Measurements from ENCODE around the gene CARD10. TPM values are rescaled to one million over a fixed set of nuclear protein-coding genes. Genes with fewer than 3 reads are reported as not detected.

CARD10 gene, protein sequence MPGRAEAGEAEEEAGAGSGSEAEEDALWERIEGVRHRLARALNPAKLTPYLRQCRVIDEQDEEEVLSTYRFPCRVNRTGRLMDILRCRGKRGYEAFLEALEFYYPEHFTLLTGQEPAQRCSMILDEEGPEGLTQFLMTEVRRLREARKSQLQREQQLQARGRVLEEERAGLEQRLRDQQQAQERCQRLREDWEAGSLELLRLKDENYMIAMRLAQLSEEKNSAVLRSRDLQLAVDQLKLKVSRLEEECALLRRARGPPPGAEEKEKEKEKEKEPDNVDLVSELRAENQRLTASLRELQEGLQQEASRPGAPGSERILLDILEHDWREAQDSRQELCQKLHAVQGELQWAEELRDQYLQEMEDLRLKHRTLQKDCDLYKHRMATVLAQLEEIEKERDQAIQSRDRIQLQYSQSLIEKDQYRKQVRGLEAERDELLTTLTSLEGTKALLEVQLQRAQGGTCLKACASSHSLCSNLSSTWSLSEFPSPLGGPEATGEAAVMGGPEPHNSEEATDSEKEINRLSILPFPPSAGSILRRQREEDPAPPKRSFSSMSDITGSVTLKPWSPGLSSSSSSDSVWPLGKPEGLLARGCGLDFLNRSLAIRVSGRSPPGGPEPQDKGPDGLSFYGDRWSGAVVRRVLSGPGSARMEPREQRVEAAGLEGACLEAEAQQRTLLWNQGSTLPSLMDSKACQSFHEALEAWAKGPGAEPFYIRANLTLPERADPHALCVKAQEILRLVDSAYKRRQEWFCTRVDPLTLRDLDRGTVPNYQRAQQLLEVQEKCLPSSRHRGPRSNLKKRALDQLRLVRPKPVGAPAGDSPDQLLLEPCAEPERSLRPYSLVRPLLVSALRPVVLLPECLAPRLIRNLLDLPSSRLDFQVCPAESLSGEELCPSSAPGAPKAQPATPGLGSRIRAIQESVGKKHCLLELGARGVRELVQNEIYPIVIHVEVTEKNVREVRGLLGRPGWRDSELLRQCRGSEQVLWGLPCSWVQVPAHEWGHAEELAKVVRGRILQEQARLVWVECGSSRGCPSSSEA
- total RNA-seq (4.5 TPM), polyA plus RNA-seq (16.6 TPM)

DNA sequence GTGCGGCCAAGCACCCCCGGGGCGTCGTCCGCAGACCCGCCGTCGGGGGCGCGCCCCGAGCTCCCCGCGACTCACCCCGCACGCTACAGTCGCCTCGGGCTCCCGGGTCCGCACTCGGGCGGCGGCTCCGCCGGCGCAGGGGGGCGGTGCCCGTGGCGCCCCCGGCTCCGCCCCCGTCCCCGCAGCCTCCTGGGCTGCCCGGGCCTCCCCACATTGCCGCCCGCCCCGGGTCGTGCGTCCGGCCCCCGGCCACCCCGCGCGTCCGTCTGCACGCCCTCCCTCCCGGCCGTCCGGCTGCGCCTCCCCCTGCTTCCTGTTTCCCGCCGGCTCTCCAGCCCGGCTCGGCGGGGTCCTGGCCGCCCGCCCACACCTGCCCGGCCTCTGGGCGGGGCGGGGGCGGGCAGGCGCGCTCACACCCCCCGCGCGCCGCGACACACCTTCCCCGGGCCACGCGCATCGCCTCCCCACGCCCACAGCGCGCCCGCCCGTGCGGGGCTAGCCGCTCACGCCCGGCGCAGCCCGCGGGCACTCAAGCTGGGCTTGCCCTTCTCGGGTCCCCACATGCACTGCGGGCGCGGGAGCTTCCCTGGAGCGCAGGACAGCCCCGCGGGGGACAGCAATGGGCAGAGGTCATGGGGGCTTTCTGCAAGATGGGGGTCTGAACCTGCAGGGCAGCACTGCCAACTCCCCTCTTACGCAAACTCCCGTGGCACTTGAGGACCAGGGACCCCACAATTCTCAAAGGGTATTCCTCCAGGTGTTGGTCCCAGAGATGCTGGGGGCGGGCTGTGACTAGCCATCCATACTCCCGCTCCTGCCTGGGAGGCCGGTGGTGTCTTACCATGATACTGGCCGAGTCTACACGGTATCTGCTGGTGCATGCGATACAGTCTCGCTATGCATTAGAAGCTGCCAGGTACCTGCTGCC is at the start of gene CARD10:
TSS of gene CARD10 (minus strand) at position 148 of the 928 bp plus-strand sequence. CDS start 215 bp downstream, outside the sequence.
- WGBS = 4% methylated on average over 97 of the region's 99 CpGs

GRCh38 chr22:37568448-37569008 is 49.3 kb upstream of the CARD10 start:
- WGBS = 85% methylated on average over 14 of the region's 14 CpGs
- H3K36me3 ChIP-seq (ENCODE audit: insufficient read depth) = no peaks in the 10 kb centered on the region
- H3K4me3 ChIP-seq (ENCODE audit: low read depth, low read length) = no peak overlapping the region
- no peaks in the 10 kb centered on the region for H3K4me1 ChIP-seq (ENCODE audit: insufficient read depth)
- no peak for DNase-seq (ENCODE audit: extremely low spot score)
- H3K27ac ChIP-seq (ENCODE audit: low read depth) = no peak overlapping the region

More for the DNA sequence above, at the start of gene CARD10:
- Histone ChIP-seq H3K27ac (ENCODE audit: low read depth) (no peak within 1 kb of the TSS), H3K36me3 (ENCODE audit: insufficient read depth) (no peaks in the 10 kb centered on the region), H3K4me1 (ENCODE audit: insufficient read depth) (no peaks in the 10 kb centered on the region), H3K4me3 (ENCODE audit: low read depth, low read length) (peak within 1 kb of the TSS; percentile 60)
- DNase-seq (ENCODE audit: extremely low spot score) = no peak

GRCh38 chr22:37568012-37568411 is 48.8 kb upstream of the CARD10 start:
- no peak for DNase-seq (ENCODE audit: extremely low spot score)
- WGBS = 91% methylated on average over 15 of the region's 15 CpGs
- Histone ChIP-seq H3K36me3 (ENCODE audit: insufficient read depth) (no peaks in the 10 kb centered on the region), H3K27ac (ENCODE audit: low read depth) (no peak overlapping the region), H3K4me3 (ENCODE audit: low read depth, low read length) (no peak overlapping the region), H3K4me1 (ENCODE audit: insufficient read depth) (no peaks in the 10 kb centered on the region)

GRCh38 chr22:37566903-37567798 is 47.9 kb upstream of the CARD10 start:
- no peak for DNase-seq (ENCODE audit: extremely low spot score)

GRCh38 chr22:37566329-37566837 is 47.2 kb upstream of the CARD10 start:
- H3K4me1 ChIP-seq (ENCODE audit: insufficient read depth) = peaks cover 2% of the 10 kb centered on the region
- 73% methylated on average over 28 of the region's 28 CpGs for WGBS
- no peak for DNase-seq (ENCODE audit: extremely low spot score)
- H3K27ac ChIP-seq (ENCODE audit: low read depth) = no peak overlapping the region
- no peaks in the 10 kb centered on the region for H3K36me3 ChIP-seq (ENCODE audit: insufficient read depth)
- H3K4me3 ChIP-seq (ENCODE audit: low read depth, low read length) = no peak overlapping the region

More at GRCh38 chr22:37566903-37567798, 47.9 kb upstream of the CARD10 start:
- Histone ChIP-seq H3K36me3 (ENCODE audit: insufficient read depth) (no peaks in the 10 kb centered on the region), H3K4me3 (ENCODE audit: low read depth, low read length) (no peak overlapping the region), H3K4me1 (ENCODE audit: insufficient read depth) (peaks cover 2% of the 10 kb centered on the region), H3K27ac (ENCODE audit: low read depth) (no peak overlapping the region)
- WGBS = 46% methylated on average over 16 of the region's 16 CpGs

GRCh38 chr22:37565830-37566229 is 46.6 kb upstream of the CARD10 start:
- peaks cover 2% of the 10 kb centered on the region for H3K4me1 ChIP-seq (ENCODE audit: insufficient read depth)
- no peak overlapping the region for H3K4me3 ChIP-seq (ENCODE audit: low read depth, low read length)

GRCh38 chr22:37564111-37564711 is 45.0 kb upstream of the CARD10 start:
- H3K27ac ChIP-seq (ENCODE audit: low read depth) = no peak overlapping the region
- H3K4me1 ChIP-seq (ENCODE audit: insufficient read depth) = peaks cover 2% of the 10 kb centered on the region
- WGBS = 71% methylated on average over 7 of the region's 7 CpGs
- no peaks in the 10 kb centered on the region for H3K36me3 ChIP-seq (ENCODE audit: insufficient read depth)
- DNase-seq (ENCODE audit: extremely low spot score) = no peak
- H3K4me3 ChIP-seq (ENCODE audit: low read depth, low read length) = no peak overlapping the region

More at GRCh38 chr22:37565830-37566229, 46.6 kb upstream of the CARD10 start:
- Histone ChIP-seq H3K36me3 (ENCODE audit: insufficient read depth) (no peaks in the 10 kb centered on the region), H3K27ac (ENCODE audit: low read depth) (no peak overlapping the region)
- WGBS = 66% methylated on average over 17 of the region's 17 CpGs
- no peak for DNase-seq (ENCODE audit: extremely low spot score)

- H3K4me1 ChIP-seq (ENCODE audit: insufficient read depth) = peaks cover 2% of the 10 kb centered on the region
- H3K36me3 ChIP-seq (ENCODE audit: insufficient read depth) = no peaks in the 10 kb centered on the region
- peak overlapping the region; percentile 43 for H3K27ac ChIP-seq (ENCODE audit: low read depth)
- no peak for DNase-seq (ENCODE audit: extremely low spot score)
- H3K4me3 ChIP-seq (ENCODE audit: low read depth, low read length) = no peak overlapping the region
- 35% methylated on average over 14 of the region's 14 CpGs for WGBS
Measured at GRCh38 chr22:37563153-37564081, 44.2 kb upstream of the CARD10 start.

- Histone ChIP-seq H3K4me1 (ENCODE audit: insufficient read depth) (peaks cover 2% of the 10 kb centered on the region), H3K27ac (ENCODE audit: low read depth) (peak overlapping the region; percentile 11), H3K36me3 (ENCODE audit: insufficient read depth) (no peaks in the 10 kb centered on the region), H3K4me3 (ENCODE audit: low read depth, low read length) (no peak overlapping the region)
- WGBS = 78% methylated on average over 14 of the region's 14 CpGs
- DNase-seq (ENCODE audit: extremely low spot score) = no peak
Measured at GRCh38 chr22:37562049-37562875, 43.0 kb upstream of the CARD10 start.
